ENCODE results near the gene PHLDA2.

DNA sequence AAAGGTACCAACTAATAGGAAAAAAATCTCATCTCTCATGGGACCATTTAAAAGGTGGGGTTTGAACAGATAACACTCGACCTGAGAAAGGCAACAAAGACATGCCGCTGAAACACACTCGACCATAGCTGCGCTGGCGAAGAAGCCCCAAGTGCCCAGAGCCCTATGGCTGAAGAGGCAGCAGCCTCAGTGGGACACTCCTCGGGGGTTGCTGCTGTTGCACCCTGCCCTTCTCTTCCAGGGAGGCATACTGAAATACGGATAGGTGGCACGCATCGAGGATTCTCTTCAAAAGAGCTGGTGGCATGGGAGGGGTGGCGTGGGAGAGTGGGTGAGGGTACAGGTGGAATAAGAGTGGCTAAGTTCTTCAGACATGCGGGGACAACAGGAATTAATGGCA is 18.5 kb upstream of the PHLDA2 start:
- TF ChIP-seq POLR2A (IDR thresholded peaks at IDR 0.05; ENCODE audit: low read length) (no peak), RAD21 (conservative IDR thresholded peaks at IDR 0.05 in 1 of 2, IDR thresholded peaks at IDR 0.05 in 1 of 2) (no peak), ZFP36 (IDR thresholded peaks at IDR 0.05; ENCODE audit: borderline replicate concordance, partially characterized antibody) (no peak)
- TF ChIP-seq, protein P1, sequence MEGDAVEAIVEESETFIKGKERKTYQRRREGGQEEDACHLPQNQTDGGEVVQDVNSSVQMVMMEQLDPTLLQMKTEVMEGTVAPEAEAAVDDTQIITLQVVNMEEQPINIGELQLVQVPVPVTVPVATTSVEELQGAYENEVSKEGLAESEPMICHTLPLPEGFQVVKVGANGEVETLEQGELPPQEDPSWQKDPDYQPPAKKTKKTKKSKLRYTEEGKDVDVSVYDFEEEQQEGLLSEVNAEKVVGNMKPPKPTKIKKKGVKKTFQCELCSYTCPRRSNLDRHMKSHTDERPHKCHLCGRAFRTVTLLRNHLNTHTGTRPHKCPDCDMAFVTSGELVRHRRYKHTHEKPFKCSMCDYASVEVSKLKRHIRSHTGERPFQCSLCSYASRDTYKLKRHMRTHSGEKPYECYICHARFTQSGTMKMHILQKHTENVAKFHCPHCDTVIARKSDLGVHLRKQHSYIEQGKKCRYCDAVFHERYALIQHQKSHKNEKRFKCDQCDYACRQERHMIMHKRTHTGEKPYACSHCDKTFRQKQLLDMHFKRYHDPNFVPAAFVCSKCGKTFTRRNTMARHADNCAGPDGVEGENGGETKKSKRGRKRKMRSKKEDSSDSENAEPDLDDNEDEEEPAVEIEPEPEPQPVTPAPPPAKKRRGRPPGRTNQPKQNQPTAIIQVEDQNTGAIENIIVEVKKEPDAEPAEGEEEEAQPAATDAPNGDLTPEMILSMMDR (IDR thresholded peaks at IDR 0.05) = no peak
- TF ChIP-seq, protein P2, sequence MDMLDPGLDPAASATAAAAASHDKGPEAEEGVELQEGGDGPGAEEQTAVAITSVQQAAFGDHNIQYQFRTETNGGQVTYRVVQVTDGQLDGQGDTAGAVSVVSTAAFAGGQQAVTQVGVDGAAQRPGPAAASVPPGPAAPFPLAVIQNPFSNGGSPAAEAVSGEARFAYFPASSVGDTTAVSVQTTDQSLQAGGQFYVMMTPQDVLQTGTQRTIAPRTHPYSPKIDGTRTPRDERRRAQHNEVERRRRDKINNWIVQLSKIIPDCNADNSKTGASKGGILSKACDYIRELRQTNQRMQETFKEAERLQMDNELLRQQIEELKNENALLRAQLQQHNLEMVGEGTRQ (IDR thresholded peaks at IDR 0.05) = no peak

Data from A549 (cell line).